GM23338 (cell line): ENCODE measurements around the gene MYO3B. TPM values are rescaled to one million over a fixed set of nuclear protein-coding genes. Genes with fewer than 3 reads are reported as not detected.

ENCODE experiments used
- ATAC-seq: fragments of 200-7000 bp; cut with Tn5 transposase; 3 replicates; pipeline ENCODE4 v1.9.1; 2020
- DNase-seq: peaks from one replicate; pipeline ENCODE4 v3.0.0-alpha.2; 2015; ENCODE audit warnings: low spot score
- H2AFZ ChIP-seq: fragments of 200-600 bp; sonication (generic); 2 replicates; pipeline ENCODE4 v1.8.0; 2016; ENCODE audit warnings: antibody characterized with exemption, mild to moderate bottlenecking, moderate library complexity
- H3F3A ChIP-seq: fragments of 200-600 bp; sonication (generic); replicated peaks from 2 replicates; pipeline ENCODE4 v1.8.0; 2017; ENCODE audit warnings: antibody characterized with exemption, mixed run types, low read depth
- H3K27ac ChIP-seq: fragments of 200-600 bp; sonication (generic); 2 replicates; pipeline ENCODE4 v1.6.1; 2016; ENCODE audit warnings: low read depth
- H3K27me3 ChIP-seq: fragments of 200-600 bp; sonication (generic); 2 replicates; pipeline ENCODE4 v1.8.0; 2016; ENCODE audit warnings: mild to moderate bottlenecking, mixed run types, moderate library complexity; ENCODE audit not compliant: insufficient read depth
- H3K36me3 ChIP-seq: fragments of 200-600 bp; sonication (generic); 2 replicates; pipeline ENCODE4 v1.8.0; 2016; ENCODE audit warnings: mild to moderate bottlenecking; ENCODE audit not compliant: insufficient read depth
- H3K4me1 ChIP-seq: fragments of 200-600 bp; sonication (generic); 2 replicates; pipeline ENCODE4 v1.8.0; 2016; ENCODE audit warnings: mild to moderate bottlenecking, moderate library complexity; ENCODE audit not compliant: insufficient read depth
- H3K4me2 ChIP-seq: fragments of 200-600 bp; sonication (generic); 2 replicates; pipeline ENCODE4 v1.7.1; 2017; ENCODE audit warnings: mixed run types
- H3K4me3 ChIP-seq: fragments of 200-600 bp; sonication (generic); 2 replicates; pipeline ENCODE4 v1.6.1; 2016; ENCODE audit warnings: mixed run types
- H3K79me2 ChIP-seq: fragments of 200-600 bp; sonication (generic); replicated peaks from 2 replicates; pipeline ENCODE4 v1.8.0; 2017; ENCODE audit warnings: mild to moderate bottlenecking; ENCODE audit not compliant: insufficient read depth
- H3K9me2 ChIP-seq: fragments of 200-600 bp; sonication (generic); 2 replicates; pipeline ENCODE4 v1.8.0; 2017; ENCODE audit not compliant: insufficient read depth
- H4K20me1 ChIP-seq: fragments of 200-600 bp; sonication (generic); replicated peaks from 2 replicates; pipeline ENCODE4 v1.8.0; 2017; ENCODE audit warnings: mild to moderate bottlenecking; ENCODE audit not compliant: insufficient read depth
- H3K27ac Mint-ChIP-seq: 2 replicates; pipeline ENCODE4 v1.8.0; 2020; ENCODE audit warnings: inconsistent platforms, mild to moderate bottlenecking, moderate library complexity, mixed read lengths
- H3K27me3 Mint-ChIP-seq: 3 replicates; pipeline ENCODE4 v1.8.0; 2022; ENCODE audit warnings: low read depth, mild to moderate bottlenecking, moderate library complexity, mixed read lengths, inconsistent platforms; ENCODE audit not compliant: insufficient read depth, poor library complexity
- H3K36me3 Mint-ChIP-seq: 3 replicates; pipeline ENCODE4 v1.8.0; 2021; ENCODE audit warnings: low read depth, mild to moderate bottlenecking, inconsistent platforms, moderate library complexity, mixed read lengths
- H3K4me1 Mint-ChIP-seq: 3 replicates; pipeline ENCODE4 v1.8.0; 2020; ENCODE audit warnings: mild to moderate bottlenecking, inconsistent platforms, mixed read lengths
- H3K4me3 Mint-ChIP-seq: 3 replicates; pipeline ENCODE4 v1.8.0; 2021; ENCODE audit warnings: moderate library complexity, mild to moderate bottlenecking, inconsistent platforms, mixed read lengths
- H3K9me3 Mint-ChIP-seq: 3 replicates; pipeline ENCODE4 v1.8.0; 2020; ENCODE audit warnings: moderate library complexity, mild to moderate bottlenecking, inconsistent platforms, mixed read lengths
- EZH2phosphoT487 ChIP-seq: fragments of 200-600 bp; sonication (generic); IDR thresholded peaks from one replicate; pipeline ENCODE4 v1.8.1; 2018; ENCODE audit warnings: antibody characterized with exemption; ENCODE audit not compliant: unreplicated experiment
- JUNB ChIP-seq: IDR thresholded peaks from one replicate; pipeline ENCODE4 v1.6.1; 2016; ENCODE audit warnings: antibody characterized with exemption; ENCODE audit not compliant: unreplicated experiment
- NANOG ChIP-seq: IDR thresholded peaks from 2 replicates; pipeline ENCODE4 v1.6.1; 2016; ENCODE audit warnings: antibody characterized with exemption, borderline replicate concordance
- STAT1 ChIP-seq: IDR thresholded peaks from one replicate; pipeline ENCODE4 v1.6.1; 2016; ENCODE audit warnings: antibody characterized with exemption; ENCODE audit not compliant: unreplicated experiment
- polyA plus RNA-seq: library from polyadenylated mRNA; unstranded; fragments of >200 nt; fragmentation: Nextera tagmentation; extraction: Ambion mirVana; gene quantifications from 2 replicates; pipeline ENCODE4 v1.2.1, GENCODE V29; 2016
- total RNA-seq: library from RNA; depleted of rRNA; stranded (reverse); fragments of >200 nt; shearing (Covaris generic); gene quantifications from 2 replicates; pipeline ENCODE4 v1.2.3, GENCODE V29; 2014
- TF ChIP-seq, protein P1 (sequence below), 2 experiments: fragments of 200-600 bp in 1 of 2; sonication (generic) in 1 of 2; conservative IDR thresholded peaks; 2 replicates each; pipeline versions ENCODE4 v1.5.1 to v1.6.1; 2016 to 2017; ENCODE audit warnings: antibody characterized with exemption in 2 of 2, low read depth in 2 of 2, mild to moderate bottlenecking in 2 of 2, moderate library complexity in 1 of 2
- TF ChIP-seq, protein P2 (sequence below): IDR thresholded peaks from one replicate; pipeline ENCODE4 v1.6.1; 2018; ENCODE audit warnings: antibody characterized with exemption; ENCODE audit not compliant: unreplicated experiment
- TF ChIP-seq, protein P3 (sequence below): fragments of 250-450 bp; sonication (Bioruptor Pico); IDR thresholded peaks from 2 replicates; pipeline ENCODE4 v1.5.0; 2020; ENCODE audit warnings: mild to moderate bottlenecking, moderate library complexity

The MYO3B gene
- total and polyA plus RNA-seq, 2 experiments from 2014 or later = 0.42 TPM; not detected in 1

DNA sequence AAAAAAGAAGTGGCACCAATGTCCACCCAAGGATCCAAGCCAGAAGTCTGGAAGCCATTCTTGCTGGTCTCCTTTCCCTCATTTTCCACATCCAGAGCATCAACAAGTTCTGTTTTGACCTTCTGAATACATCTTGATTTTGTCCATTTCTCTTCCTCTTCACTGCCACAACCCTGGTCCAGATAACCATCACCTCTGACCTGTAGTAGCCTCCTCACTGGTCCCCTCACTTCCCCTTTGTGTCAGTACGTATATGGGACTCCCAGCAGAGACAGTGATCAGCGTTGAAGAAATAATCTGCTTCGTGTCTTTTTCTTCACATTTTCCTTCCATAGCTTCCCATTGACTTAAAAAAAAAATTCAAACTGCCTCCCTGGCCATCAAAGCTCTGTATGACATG is 427.9 kb downstream of the MYO3B start:
- H3K27ac Mint-ChIP-seq = no peak overlapping the region
- DNase-seq (no peak), ATAC-seq (no peak)
- H3K27me3 Mint-ChIP-seq = no peaks in the 10 kb centered on the region
- no peak overlapping the region for H3K27ac ChIP-seq
- H4K20me1 ChIP-seq = no peaks in the 10 kb centered on the region
- no peaks in the 10 kb centered on the region for H3K36me3 ChIP-seq
- no peaks in the 10 kb centered on the region for H3K9me3 Mint-ChIP-seq
- no peak overlapping the region for H3K4me2 ChIP-seq
- no peak for TF ChIP-seq EZH2phosphoT487
- H3K9me2 ChIP-seq = peaks cover 3% of the 10 kb centered on the region; the same call in 1 of the 2 replicates
- no peaks in the 10 kb centered on the region for H3K4me1 ChIP-seq
- no peak overlapping the region for H2AFZ ChIP-seq
- H3K79me2 ChIP-seq = no peaks in the 10 kb centered on the region
- no peaks in the 10 kb centered on the region for H3K27me3 ChIP-seq
- H3K4me1 Mint-ChIP-seq = no peaks in the 10 kb centered on the region
- H3K4me3 ChIP-seq = no peak overlapping the region
- H3F3A ChIP-seq = no peaks in the 10 kb centered on the region
- H3K4me3 Mint-ChIP-seq = no peak overlapping the region
- H3K36me3 Mint-ChIP-seq = no peaks in the 10 kb centered on the region

DNA sequence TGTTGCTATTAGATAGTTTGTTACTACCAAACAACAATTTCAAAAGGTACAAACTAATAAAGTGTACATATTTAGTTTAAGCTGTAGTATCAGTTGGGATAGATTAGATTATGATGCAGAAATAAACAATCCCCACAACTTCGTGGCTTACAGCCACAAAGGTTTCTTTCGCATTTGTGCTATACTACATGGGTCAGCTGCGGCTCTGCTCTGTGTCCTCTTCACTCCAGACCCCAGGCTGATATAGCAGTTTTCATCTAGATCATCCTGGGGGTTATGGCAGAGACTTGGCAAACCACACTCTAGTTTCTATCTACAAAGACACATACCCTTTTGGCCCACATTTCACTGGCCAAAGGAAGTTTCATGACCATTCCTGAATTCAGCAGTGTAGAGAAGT is 429.2 kb downstream of the MYO3B start:
- H4K20me1 ChIP-seq = no peaks in the 10 kb centered on the region
- no peak overlapping the region for H3K27ac ChIP-seq
- H3K27ac Mint-ChIP-seq = no peak overlapping the region
- no peaks in the 10 kb centered on the region for H3K36me3 ChIP-seq
- no peak overlapping the region for H2AFZ ChIP-seq
- no peaks in the 10 kb centered on the region for H3F3A ChIP-seq
- no peaks in the 10 kb centered on the region for H3K27me3 ChIP-seq
- ATAC-seq (no peak), DNase-seq (no peak)
- peaks cover 3% of the 10 kb centered on the region; the same call in 1 of the 2 replicates for H3K9me2 ChIP-seq
- no peak overlapping the region for H3K4me3 ChIP-seq
- H3K4me3 Mint-ChIP-seq = no peak overlapping the region
- TF ChIP-seq, protein P1, sequence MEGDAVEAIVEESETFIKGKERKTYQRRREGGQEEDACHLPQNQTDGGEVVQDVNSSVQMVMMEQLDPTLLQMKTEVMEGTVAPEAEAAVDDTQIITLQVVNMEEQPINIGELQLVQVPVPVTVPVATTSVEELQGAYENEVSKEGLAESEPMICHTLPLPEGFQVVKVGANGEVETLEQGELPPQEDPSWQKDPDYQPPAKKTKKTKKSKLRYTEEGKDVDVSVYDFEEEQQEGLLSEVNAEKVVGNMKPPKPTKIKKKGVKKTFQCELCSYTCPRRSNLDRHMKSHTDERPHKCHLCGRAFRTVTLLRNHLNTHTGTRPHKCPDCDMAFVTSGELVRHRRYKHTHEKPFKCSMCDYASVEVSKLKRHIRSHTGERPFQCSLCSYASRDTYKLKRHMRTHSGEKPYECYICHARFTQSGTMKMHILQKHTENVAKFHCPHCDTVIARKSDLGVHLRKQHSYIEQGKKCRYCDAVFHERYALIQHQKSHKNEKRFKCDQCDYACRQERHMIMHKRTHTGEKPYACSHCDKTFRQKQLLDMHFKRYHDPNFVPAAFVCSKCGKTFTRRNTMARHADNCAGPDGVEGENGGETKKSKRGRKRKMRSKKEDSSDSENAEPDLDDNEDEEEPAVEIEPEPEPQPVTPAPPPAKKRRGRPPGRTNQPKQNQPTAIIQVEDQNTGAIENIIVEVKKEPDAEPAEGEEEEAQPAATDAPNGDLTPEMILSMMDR (conservative IDR thresholded peaks at IDR 0.05; ENCODE audit: low read depth in 2 of 2) = no peak
- TF ChIP-seq, protein P2, sequence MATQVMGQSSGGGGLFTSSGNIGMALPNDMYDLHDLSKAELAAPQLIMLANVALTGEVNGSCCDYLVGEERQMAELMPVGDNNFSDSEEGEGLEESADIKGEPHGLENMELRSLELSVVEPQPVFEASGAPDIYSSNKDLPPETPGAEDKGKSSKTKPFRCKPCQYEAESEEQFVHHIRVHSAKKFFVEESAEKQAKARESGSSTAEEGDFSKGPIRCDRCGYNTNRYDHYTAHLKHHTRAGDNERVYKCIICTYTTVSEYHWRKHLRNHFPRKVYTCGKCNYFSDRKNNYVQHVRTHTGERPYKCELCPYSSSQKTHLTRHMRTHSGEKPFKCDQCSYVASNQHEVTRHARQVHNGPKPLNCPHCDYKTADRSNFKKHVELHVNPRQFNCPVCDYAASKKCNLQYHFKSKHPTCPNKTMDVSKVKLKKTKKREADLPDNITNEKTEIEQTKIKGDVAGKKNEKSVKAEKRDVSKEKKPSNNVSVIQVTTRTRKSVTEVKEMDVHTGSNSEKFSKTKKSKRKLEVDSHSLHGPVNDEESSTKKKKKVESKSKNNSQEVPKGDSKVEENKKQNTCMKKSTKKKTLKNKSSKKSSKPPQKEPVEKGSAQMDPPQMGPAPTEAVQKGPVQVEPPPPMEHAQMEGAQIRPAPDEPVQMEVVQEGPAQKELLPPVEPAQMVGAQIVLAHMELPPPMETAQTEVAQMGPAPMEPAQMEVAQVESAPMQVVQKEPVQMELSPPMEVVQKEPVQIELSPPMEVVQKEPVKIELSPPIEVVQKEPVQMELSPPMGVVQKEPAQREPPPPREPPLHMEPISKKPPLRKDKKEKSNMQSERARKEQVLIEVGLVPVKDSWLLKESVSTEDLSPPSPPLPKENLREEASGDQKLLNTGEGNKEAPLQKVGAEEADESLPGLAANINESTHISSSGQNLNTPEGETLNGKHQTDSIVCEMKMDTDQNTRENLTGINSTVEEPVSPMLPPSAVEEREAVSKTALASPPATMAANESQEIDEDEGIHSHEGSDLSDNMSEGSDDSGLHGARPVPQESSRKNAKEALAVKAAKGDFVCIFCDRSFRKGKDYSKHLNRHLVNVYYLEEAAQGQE = no peak
- TF ChIP-seq STAT1 (no peak), NANOG (no peak), JUNB (no peak)
- TF ChIP-seq, protein P3, sequence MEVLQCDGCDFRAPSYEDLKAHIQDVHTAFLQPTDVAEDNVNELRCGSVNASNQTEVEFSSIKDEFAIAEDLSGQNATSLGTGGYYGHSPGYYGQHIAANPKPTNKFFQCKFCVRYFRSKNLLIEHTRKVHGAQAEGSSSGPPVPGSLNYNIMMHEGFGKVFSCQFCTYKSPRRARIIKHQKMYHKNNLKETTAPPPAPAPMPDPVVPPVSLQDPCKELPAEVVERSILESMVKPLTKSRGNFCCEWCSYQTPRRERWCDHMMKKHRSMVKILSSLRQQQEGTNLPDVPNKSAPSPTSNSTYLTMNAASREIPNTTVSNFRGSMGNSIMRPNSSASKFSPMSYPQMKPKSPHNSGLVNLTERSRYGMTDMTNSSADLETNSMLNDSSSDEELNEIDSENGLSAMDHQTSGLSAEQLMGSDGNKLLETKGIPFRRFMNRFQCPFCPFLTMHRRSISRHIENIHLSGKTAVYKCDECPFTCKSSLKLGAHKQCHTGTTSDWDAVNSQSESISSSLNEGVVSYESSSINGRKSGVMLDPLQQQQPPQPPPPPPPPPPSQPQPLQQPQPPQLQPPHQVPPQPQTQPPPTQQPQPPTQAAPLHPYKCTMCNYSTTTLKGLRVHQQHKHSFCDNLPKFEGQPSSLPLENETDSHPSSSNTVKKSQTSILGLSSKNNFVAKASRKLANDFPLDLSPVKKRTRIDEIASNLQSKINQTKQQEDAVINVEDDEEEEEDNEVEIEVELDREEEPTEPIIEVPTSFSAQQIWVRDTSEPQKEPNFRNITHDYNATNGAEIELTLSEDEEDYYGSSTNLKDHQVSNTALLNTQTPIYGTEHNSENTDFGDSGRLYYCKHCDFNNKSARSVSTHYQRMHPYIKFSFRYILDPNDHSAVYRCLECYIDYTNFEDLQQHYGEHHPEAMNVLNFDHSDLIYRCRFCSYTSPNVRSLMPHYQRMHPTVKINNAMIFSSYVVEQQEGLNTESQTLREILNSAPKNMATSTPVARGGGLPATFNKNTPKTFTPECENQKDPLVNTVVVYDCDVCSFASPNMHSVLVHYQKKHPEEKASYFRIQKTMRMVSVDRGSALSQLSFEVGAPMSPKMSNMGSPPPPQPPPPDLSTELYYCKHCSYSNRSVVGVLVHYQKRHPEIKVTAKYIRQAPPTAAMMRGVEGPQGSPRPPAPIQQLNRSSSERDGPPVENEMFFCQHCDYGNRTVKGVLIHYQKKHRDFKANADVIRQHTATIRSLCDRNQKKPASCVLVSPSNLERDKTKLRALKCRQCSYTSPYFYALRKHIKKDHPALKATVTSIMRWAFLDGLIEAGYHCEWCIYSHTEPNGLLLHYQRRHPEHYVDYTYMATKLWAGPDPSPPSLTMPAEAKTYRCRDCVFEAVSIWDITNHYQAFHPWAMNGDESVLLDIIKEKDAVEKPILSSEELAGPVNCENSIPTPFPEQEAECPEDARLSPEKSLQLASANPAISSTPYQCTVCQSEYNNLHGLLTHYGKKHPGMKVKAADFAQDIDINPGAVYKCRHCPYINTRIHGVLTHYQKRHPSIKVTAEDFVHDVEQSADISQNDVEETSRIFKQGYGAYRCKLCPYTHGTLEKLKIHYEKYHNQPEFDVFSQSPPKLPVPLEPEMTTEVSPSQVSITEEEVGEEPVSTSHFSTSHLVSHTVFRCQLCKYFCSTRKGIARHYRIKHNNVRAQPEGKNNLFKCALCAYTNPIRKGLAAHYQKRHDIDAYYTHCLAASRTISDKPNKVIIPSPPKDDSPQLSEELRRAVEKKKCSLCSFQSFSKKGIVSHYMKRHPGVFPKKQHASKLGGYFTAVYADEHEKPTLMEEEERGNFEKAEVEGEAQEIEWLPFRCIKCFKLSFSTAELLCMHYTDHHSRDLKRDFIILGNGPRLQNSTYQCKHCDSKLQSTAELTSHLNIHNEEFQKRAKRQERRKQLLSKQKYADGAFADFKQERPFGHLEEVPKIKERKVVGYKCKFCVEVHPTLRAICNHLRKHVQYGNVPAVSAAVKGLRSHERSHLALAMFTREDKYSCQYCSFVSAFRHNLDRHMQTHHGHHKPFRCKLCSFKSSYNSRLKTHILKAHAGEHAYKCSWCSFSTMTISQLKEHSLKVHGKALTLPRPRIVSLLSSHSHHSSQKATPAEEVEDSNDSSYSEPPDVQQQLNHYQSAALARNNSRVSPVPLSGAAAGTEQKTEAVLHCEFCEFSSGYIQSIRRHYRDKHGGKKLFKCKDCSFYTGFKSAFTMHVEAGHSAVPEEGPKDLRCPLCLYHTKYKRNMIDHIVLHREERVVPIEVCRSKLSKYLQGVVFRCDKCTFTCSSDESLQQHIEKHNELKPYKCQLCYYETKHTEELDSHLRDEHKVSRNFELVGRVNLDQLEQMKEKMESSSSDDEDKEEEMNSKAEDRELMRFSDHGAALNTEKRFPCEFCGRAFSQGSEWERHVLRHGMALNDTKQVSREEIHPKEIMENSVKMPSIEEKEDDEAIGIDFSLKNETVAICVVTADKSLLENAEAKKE (CRISPR knock-in tag) = no peak
- H3K4me2 ChIP-seq = no peak overlapping the region
- H3K27me3 Mint-ChIP-seq = no peaks in the 10 kb centered on the region
- H3K9me3 Mint-ChIP-seq = no peaks in the 10 kb centered on the region
- no peaks in the 10 kb centered on the region for H3K79me2 ChIP-seq
- H3K36me3 Mint-ChIP-seq = no peaks in the 10 kb centered on the region
- no peaks in the 10 kb centered on the region for H3K4me1 ChIP-seq
- H3K4me1 Mint-ChIP-seq = no peaks in the 10 kb centered on the region
